Measurements from ENCODE around the gene JMY. TPM values are rescaled to one million over a fixed set of nuclear protein-coding genes. Genes with fewer than 3 reads are reported as not detected.

The JMY gene
- total and polyA plus RNA-seq, 2 of the 8 experiments (the other 6 are each of a cell fraction or from before 2014, with no cell fraction given): 2.8 to 13.9 TPM

DNA sequence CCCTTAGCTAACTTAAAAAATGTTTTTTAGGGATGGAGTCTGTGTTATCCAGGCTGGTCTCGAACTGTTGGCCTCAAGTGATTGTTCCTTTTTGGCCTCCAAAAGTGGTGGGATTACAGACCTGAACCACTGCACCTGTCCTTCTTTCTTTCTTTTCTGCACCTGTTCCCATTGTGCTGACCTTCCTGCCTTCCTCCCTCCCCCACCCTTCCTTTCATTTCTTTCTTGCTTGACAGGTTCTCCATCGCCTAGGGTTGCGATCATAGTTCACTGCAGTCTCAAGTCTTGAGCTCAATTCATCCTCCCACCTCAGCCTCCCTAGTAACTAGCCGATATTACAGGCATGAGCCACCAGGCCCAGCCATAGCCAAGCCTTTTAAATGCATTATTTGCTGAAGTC lies 20.6 kb downstream of the JMY start:
- Histone ChIP-seq H2AK5ac (ENCODE audit: low read depth, low read length) (no peak overlapping the region), H3K4me2 (ENCODE audit: insufficient read depth in 1 of 2, low read depth in 2 of 2, low read length in 2 of 2) (peak overlapping the region; percentile 8 to 30; a peak in 1 of 4 replicates), H3K9me3 (ENCODE audit: insufficient read depth in 2 of 2, low read depth in 1 of 2, low read length in 1 of 2) (no peaks in the 10 kb centered on the region), H3K27ac (ENCODE audit: low read depth, low read length) (no peak overlapping the region), H2BK20ac (ENCODE audit: low read length) (no peak overlapping the region), H3K9ac (replicated peaks in 1 of 4; ENCODE audit: extremely low read depth in 1 of 4, low read depth in 3 of 4, low read length in 3 of 4) (no peak overlapping the region; a peak in 1 of 7 replicates), H2BK5ac (ENCODE audit: low read depth, low read length) (0 out of 2 replicates have a peak overlapping the region, but pooled peaks have one; percentile 27), H3K4me1 (replicated peaks in 1 of 4; ENCODE audit: control insufficient read depth in 3 of 4, insufficient read depth in 4 of 4, low read length in 3 of 4) (peaks cover 0 to 15% (median 10%) of the 10 kb centered on the region in 4 experiments), H2BK120ac (replicated peaks; ENCODE audit: low read depth, low read length) (no peak overlapping the region), H3K36me3 (ENCODE audit: control insufficient read depth in 2 of 4, insufficient read depth in 4 of 4, low read length in 3 of 4) (no peaks in the 10 kb centered on the region), H3K4me3 (ENCODE audit: extremely low read depth in 1 of 4, insufficient read depth in 2 of 4, low read depth in 3 of 4, low read length in 4 of 4) (no peak overlapping the region), H3K79me2 (ENCODE audit: control insufficient read depth in 1 of 2, insufficient read depth in 2 of 2, low read length in 2 of 2) (peaks cover 0 to 88% of the 10 kb centered on the region in 2 experiments; a peak in 2 of 4 replicates), H3K27me3 (replicated peaks in 1 of 4; ENCODE audit: control insufficient read depth in 3 of 4, extremely low read depth in 1 of 4, insufficient read depth in 3 of 4, low read length in 3 of 4) (no peaks in the 10 kb centered on the region), H3K18ac (ENCODE audit: extremely low read depth, low read length) (no peak overlapping the region), H4K20me1 (replicated peaks in 1 of 2; ENCODE audit: control insufficient read depth in 1 of 2, insufficient read depth in 2 of 2, low read length in 2 of 2) (peaks cover 3 to 4% of the 10 kb centered on the region in 2 experiments), H3K56ac (replicated peaks; ENCODE audit: insufficient read length, low read depth, low read length) (no peak overlapping the region), H3K14ac (ENCODE audit: insufficient read length) (no peak overlapping the region), H2BK12ac (ENCODE audit: low read depth, low read length) (no peak overlapping the region), H3K4ac (replicated peaks; ENCODE audit: insufficient read length, low read depth, low read length) (no peak overlapping the region), H2AFZ (ENCODE audit: low read length) (no peak overlapping the region), H4K8ac (ENCODE audit: extremely low read depth, insufficient read depth, low read length) (no peak overlapping the region), H3K79me1 (ENCODE audit: low read depth, low read length) (peaks cover 17% of the 10 kb centered on the region), H4K91ac (replicated peaks; ENCODE audit: insufficient read length, low read length) (no peak overlapping the region), H3K23me2 (ENCODE audit: low read depth, low read length) (no peaks in the 10 kb centered on the region; the same call in 1 of the 2 replicates), H4K5ac (ENCODE audit: insufficient read length, low read depth, low read length) (no peak overlapping the region), H3K23ac (ENCODE audit: insufficient read length) (no peak overlapping the region), H2BK15ac (ENCODE audit: low read length) (no peak overlapping the region)
- FAIRE-seq (no peak), DNase-seq (ENCODE audit: low read depth in 1 of 2, low spot score in 2 of 2) (no peak)
- WGBS, 2 experiments (ENCODE audit: extremely low coverage in 1 of 2, insufficient coverage in 1 of 2, insufficient read length in 1 of 2, insufficient replicate concordance in 2 of 2, low coverage in 1 of 2, low lambda C conversion rate in 2 of 2, missing lambda C conversion rate in 1 of 2): 90% methylated on average over 4 of the region's 4 CpGs; no CpG with 5 or more reads in 1 of the 2 experiments
- TF ChIP-seq TEAD4 (IDR thresholded peaks at IDR 0.05; ENCODE audit: low read depth, low read length) (no peak), TCF12 (IDR thresholded peaks at IDR 0.05; ENCODE audit: low read depth, low read length) (peak; percentile 80; the same call in 1 of the 2 replicates)
- POLR2A ChIA-PET (ENCODE audit: partially characterized antibody): no interaction called here
- CTCF ChIA-PET (ENCODE audit: partially characterized antibody): interaction anchor here (0.7 to 3.5 kb wide), 21 partner anchors 9 to 271 kb away, joined by 3 to 20 read pairs (median 4); partner anchors contain the start of gene JMY
